Fibroblast of upper back skin (primary cell): Measurements from ENCODE around the gene TDRD15.
"Not testable (repeated sequence)": the region's sequence is repeated elsewhere in the genome, so short reads cannot be mapped to it uniquely, and the experiment has no call there.

ENCODE experiments used
- DNase-seq: peaks from one replicate; pipeline ENCODE4 v3.0.0-alpha.2; 2013

The TDRD15 gene

DNA sequence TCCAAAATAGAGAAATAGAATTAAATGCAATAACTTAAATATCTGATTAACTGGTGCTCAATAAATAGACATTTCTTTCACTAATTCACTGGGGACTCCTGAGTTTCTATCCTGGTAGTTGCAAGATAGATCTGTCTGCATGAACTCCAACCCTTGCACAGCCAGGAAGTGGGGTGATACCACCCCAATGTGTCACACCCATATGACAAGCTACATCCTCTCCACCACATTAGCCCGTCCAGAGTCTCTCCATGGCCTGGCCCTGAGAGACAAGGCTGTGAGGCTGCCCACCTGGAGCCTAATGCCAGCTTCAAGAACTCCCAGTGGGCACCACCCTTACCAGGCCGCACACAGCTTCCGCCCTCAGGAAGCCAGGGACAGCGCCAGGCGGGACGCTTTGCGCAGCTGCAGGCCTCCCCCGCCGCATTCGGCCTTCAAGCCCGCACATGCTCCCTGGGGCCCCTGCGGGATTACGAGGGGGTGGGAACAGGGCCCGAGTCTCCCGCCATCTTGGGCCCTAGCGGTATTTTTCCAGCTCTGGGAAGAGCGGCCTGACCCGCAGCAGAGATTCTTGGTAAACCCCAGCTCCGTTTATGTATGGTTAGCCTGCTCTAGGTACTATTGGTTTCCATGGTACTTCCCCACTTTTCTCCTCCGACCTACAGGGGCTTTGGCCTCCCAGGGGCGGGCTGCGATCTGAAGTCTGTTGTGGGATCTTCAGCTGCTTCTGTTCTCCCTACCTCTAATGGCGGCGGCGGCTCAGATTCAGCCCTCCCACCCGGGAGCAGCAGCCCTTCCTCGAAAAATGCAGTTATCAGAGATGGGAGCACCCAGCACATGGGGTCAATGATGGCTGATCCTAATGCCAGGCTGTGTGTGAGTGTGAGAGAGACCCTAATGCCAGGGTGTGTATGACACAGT, at the start of gene TDRD15:
TSS of gene TDRD15 (plus strand) at position 496 of the 921 bp plus-strand sequence. CDS start 13,500 bp downstream, outside the sequence.
- no peak for DNase-seq

DNA sequence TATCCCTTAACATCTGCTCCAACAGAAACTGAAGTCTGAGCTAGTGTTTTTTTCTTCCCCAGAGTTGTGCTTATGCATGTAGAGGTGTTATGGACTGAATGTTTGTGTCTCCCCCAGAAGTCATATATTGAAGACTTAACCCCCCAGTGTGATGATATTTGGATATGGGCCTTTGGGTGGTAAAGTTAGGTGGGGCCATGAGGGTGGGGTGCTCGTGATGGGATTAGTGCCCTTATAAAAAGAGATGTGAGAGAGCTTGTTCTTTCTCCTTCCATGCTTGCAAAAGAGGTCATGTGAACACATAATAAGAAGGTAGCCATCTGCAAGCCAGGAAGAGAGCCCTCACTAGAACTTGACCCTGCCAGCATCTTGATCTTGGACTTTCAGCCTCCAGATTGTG, 45.5 kb upstream of the TDRD15 start:
- DNase-seq = no peak

DNA sequence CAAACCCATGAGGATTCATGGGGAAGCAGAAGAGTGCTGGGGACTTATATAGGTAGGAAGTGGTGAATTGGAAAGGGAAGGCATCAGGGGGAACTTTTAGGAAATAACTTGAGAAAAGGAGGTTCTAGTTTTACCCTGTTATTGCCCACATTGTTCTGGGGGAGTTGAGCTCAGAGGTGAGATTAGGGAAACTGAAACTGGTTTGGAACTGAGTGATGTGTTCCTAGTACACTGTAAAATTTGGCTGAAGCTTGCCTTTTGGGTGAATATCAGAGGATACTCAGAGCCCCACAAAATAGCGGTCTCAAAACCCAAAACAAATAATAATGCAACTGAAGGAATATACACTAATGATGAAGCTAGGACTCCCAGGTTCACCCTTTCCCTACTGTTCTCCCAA, 40.3 kb upstream of the TDRD15 start:
- no peak for DNase-seq

DNA sequence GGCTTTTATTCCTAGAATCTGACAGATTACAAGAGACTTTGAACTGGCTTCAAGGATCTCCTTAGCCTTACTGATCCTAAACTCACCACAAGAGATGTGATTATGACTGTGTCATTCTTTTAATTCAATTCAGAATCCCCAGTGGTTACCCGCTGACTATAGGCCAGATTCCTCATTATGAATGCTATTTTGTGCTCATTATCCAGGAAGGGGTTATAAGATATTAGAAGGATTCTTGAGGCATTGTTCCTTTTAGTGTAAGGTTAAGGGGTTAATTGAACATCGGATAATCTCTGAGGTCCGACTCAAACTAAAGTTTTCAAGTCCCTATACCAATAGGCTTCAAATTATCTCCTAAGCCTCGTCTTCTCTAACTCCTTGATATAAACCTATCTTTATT, 39.4 kb upstream of the TDRD15 start:
- no peak for DNase-seq

DNA sequence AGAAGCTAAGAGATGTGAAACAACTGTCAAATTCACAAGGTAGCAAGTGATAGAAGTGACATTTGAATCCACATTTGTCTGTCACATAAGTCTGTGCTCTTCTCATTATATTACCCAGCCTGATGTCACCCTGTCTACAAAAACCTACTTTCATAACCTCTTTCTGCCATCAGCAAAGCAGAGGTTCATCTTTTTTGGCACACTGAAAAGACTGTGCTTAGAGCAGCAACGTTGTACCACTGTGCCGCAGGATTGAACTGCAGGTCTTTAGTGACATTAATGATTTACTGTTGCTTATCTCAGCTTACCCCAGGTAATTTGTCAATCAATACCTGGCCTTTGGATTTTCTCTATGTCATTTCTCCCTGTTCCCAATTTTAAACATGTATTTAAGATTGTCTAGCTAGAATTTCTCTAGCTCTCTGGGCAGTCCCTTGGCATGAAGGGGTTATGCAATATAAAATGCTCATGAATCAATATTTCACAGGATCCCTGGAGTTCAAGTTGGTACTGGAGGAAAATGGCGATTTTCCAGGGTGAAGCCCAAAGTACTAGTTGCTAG, 31.4 kb upstream of the TDRD15 start:
- no peak for DNase-seq

DNA sequence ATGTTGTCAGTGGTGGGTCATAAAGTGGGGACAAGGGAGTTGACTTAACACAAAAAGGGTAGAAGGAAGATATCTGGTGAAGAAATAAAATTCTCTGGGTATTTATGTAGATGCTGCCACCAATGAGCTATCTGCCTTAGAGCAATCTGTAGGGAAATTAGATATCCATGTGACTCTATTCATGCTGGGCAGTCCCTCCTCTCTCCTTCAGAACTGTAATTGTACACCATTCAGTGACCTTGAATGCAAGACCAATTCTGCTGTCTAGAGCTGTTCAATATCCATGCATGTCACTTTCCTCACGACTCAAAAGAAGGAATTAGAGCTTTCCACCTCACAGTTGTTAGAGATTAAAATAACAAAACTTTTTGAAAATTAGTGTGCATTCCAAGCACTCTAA, 28.6 kb upstream of the TDRD15 start:
- no peak for DNase-seq

DNA sequence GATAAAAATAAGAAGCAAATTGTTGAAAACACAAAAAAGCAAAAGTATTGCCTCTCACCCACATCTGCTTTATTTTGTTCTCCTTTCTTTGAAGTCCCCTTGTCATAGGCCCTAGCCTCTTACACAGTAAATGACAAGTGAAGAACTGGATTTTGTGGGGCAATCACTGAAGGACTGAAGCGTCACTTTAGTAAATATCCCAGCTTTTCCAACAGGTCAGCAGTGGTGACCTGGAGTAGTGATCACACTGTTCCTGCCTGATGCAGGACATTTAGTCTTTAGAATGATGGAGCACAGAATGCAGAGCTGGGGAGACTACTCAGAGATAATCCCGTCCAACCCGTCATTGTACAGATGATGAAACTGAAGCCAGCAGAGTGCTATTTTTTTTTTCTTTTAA, 28.1 kb upstream of the TDRD15 start:
- no peak for DNase-seq

DNA sequence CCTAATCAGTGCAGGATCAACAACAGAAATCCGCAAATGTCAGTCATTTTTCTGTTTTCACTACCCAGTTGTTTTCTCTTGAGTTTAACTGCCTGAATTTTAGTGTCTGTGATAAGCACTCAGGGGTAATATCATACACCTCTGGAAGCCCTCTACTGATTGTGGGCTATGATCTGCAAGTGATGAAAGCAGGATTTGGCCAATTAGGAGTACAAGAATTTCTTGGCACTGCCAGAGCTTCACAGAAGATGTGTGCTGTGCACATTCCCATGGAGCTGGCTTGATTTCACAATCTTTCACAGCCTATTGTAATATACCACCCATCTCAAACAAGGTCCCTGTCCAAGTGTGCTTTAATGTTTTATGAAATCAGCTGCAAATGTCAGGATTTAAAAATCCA, 27.3 kb upstream of the TDRD15 start:
- DNase-seq = no peak

DNA sequence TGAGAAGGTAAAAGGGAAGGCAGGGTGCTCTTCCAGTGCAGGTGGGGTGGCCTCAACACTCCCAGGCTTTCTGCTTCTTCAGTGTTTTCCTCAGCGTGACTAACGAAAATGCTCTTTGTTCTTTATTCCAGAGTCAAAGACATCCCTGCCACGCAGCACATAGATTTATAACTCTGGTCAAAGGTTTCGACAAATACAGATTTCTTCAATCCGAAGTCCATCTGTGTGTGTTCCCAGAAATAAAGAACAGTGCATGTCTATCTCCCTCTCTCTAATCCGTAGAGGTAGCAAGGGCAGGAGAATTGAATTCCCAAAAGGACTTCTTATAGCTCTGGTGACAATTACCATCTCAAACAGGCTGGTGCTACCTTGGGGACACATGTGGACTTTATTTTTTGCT, 26.4 kb upstream of the TDRD15 start:
- no peak for DNase-seq

DNA sequence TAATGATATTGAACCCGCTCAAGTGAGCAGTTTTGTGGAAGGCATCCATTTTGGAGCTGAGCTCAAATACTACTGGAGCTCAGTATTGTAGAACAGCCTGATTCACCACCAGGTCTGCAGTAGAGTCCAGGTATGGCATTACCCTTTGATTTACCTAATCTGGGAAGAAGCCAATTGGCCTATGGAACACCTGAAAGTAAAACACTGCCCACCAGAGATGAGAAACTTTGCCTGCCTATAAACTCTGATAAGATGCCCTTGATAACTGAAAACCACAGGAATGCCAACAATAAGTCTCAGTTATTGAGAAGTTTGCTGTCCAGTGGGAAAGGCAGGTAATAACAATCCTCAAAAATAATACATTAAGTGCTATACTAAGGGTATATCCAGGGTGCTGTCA, 25.5 kb upstream of the TDRD15 start:
- no peak for DNase-seq

DNA sequence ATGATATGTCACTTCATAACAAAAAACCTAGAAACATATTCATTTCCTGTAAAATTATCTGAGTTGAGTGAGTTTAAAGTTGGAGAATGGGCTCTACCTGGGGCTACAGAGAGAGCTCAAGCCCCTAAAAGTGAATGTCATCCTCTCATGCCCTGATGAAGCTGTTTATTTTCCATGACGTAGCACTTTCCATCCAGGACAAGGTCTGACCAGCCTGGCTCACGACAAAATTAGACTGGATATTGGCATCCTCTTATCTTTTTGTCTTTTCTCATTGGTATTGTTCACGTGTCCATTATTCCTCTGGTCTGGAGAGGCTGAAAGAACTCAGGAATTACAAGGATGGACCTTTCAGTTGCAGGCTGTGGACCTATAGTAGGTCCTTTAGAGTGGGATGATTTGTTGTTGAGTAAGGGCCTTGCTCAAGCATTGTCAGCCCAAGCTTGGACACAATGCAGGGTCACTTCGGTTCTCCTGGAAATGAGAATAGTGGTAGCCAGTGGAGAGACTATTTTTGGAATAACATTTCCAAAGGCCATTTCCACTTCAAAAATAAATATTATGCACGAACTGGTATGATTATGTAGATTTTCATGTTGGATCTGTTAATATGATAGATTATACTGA, 24.4 kb upstream of the TDRD15 start:
- no peak for DNase-seq

DNA sequence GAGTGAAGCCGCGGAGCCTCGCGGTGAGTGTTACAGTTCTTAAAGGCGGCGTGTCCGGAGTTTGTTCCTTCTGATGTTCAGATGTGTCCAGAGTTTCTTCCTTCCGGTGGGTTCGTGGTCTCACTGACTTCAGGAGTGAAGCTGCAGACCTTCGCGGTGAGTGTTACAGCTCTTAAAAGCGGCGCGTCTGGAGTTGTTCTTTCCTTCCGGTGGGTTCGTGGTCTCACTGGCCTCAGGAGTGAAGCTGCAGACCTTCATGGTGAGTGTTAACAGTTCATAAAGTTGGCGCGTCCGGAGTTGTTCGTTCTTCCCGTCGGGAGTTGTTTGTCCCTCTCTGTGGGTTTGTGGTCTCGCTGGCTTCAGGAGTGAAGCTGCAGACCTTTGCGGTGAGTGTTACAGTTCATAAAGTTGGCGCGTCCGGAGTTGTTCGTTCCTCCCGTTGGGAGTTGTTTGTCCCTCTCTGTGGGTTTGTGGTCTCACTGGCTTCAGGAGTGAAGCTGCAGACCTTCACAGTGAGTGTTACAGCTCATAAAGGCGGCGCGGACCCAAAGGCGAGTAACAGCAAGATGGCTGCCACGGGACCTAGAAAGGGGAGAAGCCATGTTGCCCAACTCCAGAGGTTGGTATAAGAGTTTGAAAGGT, 22.1 kb upstream of the TDRD15 start:
- not testable (repeated sequence) for DNase-seq

DNA sequence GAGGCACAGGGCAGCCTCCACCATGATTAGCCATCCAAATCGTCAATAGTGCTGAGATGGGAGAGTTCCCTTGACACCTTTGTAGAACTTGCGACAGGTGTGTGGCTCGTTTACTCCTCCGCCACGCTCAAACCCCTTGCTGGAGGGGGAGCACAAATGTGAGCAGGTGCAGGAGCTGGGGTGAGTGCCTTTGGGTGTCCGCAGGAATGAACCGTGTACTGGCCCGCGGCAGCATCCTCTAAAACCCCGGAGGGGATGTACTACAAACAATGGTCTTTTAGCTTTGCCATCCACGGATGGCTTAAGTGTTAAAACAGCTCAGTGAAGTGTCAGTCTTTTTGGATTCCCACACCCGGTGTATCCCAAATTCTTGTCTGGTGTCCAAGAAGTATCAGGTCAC, 21.4 kb upstream of the TDRD15 start:
- no peak for DNase-seq

DNA sequence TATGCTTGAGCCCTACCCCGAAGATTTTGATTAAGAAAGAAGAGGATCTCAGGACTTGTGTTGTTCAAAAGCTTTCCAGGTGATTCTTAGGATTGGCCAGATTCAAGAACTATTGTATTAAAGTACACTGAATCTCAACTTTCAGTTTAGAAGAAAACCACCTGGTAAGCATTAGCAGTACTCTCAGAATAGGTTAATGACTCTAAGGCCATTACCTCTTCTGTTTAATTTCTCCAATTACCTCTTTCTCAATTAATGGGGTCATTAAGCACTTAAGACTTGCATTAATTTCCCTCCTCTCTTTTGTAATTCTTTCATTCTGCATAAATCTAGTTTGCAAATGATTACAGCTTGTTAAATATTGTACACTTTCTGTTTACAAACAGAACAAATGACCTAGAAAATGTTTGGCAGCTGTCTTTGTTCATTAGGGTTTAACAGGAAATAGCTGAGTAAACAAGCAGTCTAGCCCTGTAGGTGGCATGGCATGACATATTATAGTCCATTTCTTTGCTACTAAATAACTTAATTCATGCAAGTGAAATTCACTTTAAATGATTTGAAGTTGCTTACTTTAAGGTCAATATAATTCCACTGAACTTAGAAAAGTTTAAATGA, 20.4 kb upstream of the TDRD15 start:
- DNase-seq = no peak

DNA sequence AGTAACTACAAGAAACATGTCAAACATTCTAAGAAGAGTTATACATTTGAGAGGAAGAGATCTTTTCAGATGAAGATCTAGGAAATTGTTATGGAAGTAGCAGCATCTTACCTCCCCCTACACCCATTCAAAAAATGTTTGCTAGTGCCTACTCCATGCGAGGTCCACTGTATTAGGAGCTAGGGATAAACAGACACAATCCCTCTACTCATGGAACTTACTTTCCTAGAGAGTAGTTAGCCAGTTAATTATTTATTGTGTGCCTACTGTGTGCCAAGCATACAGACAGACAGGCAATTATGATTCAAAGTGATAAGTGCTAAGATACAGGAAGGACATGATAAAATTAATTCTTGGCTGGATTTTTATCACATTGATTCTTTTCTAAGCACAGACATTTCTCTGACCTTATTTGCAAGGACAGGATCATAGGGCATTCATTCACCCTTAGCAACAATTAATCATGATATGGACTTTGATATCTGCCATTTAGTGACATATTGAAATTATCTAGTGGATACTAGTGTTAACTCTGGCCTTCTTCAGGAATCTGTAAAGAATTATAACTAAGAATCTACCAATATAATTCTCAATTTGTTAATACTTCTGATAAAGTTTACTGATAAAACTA, 19.6 kb upstream of the TDRD15 start:
- no peak for DNase-seq

DNA sequence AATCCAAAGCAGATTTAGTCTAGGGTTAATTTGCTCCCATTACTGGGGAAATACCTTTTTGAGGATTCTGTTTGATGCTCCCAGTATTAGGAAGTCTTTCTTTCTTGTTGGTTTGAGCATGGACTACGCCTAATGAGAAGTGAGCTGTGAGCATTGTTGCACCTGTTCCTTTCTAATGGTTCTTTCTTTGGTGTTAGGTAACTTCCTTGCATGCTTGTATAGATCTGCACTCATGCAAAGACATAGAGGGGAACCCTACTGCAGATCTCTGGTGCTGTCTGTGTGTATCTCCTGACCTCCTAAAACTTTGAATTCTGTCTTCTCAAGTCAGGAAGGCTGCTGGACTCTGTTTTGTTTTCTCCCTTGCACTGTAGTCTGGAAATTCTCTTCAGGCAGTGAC, 12.8 kb upstream of the TDRD15 start:
- no peak for DNase-seq

DNA sequence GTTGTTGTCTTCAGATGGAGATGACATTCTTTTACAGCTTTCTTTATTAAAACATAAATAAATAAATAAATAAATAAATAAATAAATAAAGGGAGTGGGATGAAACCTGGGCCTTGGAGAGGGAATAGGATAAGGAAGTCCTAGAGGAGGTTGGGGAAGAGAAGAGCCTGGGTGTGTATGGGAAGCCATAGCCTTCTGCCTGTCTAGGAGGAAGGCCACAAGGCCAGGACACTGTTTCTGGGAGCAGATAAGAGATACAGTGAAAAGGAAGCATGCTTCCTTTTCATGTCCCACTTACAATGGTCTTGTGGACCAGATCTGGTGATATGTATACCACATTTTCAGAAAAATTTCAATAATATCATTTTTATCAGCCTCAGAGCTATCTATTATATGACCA, 6.1 kb upstream of the TDRD15 start:
- no peak for DNase-seq

DNA sequence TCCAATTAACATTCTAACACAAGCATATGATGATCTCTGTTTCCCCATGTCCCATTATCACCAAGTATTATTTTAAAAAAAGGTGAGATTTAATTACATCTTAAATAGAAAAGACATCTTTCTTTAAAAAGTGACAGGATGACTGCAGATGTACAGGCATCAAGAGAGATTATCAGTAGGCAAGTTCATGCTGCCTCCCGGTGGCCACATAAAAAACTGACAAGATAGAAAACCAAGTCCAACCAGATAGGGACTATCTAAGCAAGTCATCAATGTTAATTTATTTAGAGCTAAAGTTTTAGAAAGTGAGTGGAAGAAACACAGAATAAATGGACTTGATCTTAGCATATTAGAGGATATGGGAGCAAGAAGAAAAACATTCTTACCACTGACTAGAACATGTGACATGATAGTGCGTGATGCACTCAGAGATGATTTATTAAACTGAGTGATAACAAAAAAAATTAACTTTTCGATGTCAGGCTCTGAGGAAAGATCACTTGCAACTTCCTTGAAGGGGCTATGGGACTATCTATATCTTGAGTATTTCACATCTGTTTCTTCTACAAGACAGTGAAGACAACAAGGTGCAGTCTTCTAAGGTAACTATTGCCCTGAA, 5.4 kb upstream of the TDRD15 start:
- peak; percentile 13 for DNase-seq

DNA sequence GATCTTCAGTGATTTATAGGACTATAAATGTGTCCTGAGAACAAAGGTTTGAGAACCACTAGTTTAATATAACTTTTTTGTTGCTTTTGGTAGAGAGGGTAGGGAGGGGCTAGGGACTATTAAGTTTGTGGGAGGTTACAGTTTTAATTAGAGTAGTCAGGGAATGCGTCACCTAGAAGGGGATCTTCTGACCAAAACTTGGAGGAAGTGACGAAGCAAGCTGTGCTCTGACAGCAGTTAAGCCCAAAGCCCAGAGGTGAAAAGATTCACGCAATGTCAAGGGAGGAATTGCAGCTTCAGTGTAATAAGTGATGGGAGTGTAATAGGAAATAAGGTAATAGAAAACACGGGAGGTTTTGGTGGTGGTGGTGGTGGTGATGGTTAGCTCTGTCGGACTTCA, 8.1 kb downstream of the TDRD15 start:
- DNase-seq = no peak

DNA sequence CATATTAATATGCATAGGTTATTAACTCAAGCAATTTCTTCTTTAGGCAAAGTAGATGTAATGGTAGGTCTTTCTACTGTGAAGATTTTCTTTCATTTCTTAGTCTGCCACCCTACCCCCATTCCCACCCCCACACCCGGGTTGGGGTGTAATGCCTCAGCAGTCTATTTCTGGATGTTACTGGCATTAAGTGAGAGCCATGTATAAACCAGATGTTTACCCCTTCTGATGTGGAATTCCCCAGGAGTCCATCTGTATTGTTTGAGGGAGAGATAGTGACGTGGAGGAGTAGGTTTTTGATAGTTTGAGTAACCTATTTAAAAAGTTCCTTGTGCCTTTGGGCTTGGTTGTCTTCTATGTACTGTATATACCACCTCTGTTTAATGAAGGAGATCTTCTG, 11.8 kb downstream of the TDRD15 start:
- DNase-seq = no peak

DNA sequence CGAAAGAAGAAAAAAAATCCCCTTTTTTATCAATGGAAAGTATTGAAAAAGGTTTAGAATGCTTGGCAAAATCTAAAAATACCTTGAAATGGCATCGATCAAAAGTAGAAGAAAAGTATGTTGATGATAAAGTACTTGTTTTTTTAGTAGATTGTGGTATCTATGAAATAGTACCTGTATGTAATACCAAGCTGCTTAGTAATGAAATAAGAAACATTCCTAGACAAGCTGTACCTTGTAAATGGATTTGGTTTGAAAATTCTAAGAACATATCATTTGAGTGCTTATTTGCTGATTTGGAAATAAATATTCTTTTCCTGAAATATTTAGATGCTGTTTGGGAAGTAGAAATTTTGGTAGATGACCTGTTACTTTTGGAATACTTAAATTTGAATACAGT, 18.4 kb downstream of the TDRD15 start:
- no peak for DNase-seq

DNA sequence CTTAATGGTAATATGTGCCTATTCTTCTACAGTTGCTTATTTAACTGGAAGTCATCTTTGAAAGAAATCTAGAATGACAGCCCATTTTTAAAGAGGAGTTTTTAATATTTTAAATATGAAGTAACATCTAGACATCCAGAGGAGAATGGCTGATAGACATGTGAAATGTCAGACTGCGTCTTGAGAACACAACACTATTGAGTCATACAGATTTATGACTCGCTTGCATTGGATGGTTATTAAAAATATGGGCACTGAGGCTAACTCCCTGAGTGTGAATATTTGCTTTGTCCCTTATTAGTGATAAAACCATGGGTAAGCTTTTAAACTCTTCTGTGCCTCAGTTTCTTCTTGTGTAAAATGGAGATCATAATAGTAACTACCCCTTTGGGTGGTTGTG, 22.9 kb downstream of the TDRD15 start:
- no peak for DNase-seq
